Cerebellar nuclear complex (tissue), 1 donor: ENCODE measurements around the gene PTTG2.
"Not testable (repeated sequence)": the region's sequence is repeated elsewhere in the genome, so short reads cannot be mapped to it uniquely, and the experiment has no call there.

Experiments
- DNase-seq, 2 experiments: peaks; one replicate each; lab custom pipeline; 2025; lab: John Stamatoyannopoulos, UW

PTTG2 gene

DNA sequence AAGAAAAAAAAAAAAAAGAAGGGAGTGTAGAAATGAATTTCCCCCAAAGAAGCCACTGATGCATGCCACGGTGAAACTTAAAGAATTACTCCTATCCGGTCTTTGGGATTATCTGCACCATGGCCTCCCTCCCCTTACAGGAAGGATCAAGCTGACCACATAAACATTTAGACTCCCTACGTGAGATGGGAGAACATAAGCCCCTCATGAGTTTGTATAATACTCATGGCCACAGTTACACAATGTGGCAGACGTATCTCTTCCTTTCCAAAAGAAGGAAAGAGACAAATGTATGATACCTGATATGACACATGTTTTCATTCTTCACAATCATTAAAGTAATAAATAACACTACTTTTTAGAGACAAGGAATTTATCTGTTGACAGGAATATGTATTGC is 3.3 kb upstream of the PTTG2 start:
- no peak for DNase-seq

DNA sequence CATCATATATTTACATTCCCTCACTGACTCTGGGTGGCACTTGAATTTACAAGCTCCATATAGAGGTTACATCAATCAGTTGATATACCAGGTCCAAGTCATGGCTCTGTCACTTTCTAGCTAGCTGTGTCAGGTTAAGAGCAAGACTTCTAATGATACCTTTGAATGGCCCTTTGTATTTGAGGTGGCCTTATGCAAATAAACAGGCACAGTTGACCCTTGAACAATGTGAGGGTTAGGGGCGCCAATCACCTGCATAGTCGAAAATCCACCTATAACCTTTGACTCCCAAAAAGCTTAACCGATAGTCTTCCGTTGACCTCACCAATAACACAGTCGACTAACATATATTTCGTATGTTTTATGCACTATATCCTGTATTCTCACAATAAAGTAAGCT is 1.3 kb upstream of the PTTG2 start:
- DNase-seq = no peak

DNA sequence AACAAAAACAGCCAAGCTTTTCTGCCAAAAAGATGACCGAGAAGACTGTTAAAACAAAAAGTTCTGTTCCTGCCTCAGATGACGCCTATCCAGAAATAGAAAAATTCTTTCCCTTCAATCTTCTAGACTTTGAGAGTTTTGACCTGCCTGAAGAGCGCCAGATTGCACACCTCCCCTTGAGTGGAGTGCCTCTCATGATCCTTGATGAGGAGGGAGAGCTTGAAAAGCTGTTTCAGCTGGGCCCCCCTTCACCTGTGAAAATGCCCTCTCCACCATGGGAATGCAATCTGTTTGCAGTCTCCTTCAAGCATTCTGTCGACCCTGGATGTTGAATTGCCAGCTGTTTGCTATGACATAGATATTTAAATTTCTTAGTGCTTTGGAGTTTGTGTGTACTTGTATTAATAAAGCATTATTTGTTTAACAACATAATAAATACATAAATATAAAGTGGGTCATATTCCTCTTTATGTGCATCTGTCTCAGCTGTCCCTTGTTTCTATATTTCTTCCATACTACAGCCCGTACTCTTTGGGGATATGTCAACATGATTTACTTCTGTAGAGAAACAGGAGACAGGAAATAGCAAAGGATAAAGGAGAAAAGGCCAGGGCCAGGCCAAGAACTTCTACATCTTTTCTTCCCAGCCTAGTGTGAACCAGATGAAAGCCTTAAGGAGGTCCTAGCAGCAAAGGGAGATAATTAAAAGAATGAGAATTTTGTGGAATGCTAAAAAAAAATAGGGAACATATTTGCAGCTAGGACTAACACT is 667 bp downstream of the PTTG2 start:
- no peak for DNase-seq

DNA sequence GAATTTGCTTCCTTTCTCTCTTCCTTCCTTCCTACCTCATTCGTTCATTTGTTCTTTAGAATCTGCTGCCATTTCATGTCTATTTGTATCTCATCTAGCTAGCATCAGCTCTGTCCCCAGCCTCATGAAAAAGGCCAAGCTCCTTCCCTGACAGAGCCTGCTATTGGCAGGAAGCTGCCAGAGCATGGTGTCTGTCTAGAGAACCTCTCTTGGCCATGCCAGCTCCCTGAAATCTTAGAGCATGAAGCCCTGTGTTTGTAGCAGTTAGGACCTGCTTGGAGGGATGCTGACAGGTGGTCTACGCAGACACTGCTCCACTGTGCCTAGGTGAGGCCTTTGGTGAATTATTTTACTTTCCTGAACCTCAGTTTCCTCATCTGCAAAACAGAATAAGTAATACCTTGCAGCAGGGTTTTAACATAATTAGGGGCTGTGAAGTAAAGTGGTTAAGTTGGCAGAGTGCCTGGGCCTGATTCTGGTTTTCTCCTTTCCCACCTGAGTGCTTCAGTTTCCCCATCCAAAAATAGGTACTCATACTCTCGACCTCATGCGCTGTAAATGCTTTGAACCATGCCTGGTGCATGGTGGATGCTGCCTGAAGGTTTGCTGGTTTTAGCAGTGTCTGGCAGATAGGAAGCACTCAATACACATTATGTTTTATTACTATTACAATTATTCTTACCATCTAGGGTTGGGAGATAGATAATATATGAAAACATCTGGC is 4.7 kb downstream of the PTTG2 start:
- DNase-seq = no peak

DNA sequence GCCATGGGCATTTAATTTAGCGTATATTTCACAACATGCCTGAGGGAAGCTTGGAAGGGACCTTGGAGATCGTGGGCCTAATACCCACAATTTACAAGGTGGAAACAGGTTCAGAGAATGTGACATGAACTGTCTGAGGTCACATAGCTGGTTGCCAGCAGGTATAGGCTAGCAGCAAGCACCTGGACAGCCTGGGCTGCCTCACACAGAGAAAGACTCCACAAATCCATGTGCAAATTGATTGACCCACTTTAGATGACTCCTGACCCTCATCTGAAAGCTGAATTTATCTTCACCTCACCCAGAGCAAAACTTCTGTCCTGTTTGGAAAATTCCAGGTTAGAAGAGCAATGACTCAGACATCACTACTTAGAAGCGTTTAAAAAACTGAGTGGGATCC is 5.8 kb downstream of the PTTG2 start:
- no peak for DNase-seq

DNA sequence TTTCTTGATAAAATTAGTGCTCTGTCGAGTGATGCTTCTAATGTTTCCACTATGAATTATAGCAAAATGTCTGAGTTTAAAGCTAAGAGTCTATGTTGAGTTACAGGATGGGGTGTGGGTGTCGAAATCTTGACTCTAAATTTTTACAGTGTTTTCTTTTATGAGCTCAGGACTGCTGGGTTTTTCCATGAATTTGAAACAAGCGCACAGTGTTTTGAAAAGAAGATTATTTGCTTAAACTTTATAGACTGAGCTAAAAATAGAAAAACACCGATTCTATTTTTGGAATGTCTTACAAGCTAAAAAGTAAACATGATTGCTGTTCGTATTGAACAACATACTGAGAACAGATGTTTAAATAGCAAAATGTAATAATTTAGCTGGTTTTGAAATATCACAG is 7.5 kb downstream of the PTTG2 start:
- no peak for DNase-seq

DNA sequence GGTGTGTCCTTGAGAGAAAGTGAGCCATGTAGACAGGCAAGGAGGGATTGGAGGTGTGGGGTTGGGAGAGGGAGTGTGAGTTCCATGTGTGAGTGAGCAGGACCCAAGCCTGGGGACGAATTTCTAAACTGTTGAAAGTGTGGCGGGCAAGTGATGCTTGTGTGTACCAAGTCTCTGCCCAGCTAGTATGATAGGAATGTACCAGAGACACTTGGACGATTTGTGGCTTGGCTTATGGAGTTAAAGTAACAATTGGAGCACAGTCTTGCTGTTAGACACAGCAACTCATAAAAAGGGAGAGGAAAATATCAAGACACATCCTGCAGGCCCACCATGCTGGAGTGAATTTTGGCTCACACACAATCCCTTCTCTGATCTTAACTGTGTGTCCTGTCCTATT is 8.5 kb downstream of the PTTG2 start:
- no peak for DNase-seq

DNA sequence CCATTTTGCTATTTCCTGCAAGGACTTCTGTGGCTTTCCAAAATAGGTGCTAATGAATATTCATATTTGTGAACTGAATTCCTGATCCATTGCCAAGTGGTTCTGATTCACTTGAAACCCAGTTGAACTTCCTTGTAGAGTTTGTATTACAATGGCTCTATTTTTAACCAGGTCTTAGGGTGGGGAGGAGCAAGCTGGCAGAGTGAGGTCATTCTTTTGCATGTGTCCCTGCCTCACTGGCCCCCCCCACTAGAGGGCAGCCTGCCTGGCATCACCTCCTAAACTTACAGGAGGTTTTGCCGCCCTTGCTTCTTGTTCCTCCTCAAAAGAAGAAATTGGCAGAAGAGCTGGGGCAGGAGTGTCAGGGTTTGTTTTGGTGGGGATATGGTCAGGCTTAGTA is 10.5 kb downstream of the PTTG2 start:
- no peak for DNase-seq

DNA sequence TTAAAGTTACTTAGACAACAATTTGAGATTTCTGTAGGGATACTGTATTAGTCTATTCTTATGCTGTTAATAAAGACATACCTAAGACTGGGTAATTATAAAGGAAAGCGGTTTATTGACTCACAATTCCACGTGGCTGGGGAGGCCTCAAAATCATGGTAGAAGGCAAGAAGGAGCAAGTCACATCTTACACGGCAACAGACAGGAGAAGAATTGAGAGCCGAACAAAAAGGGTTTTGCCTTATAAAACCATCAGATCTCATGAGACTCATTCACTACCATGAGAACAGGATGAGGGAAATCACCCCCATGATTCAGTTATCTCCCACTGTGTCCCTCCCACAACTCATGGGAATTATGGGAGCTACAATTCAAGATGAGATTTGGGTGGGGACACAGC is 11.0 kb downstream of the PTTG2 start:
- DNase-seq = no peak

DNA sequence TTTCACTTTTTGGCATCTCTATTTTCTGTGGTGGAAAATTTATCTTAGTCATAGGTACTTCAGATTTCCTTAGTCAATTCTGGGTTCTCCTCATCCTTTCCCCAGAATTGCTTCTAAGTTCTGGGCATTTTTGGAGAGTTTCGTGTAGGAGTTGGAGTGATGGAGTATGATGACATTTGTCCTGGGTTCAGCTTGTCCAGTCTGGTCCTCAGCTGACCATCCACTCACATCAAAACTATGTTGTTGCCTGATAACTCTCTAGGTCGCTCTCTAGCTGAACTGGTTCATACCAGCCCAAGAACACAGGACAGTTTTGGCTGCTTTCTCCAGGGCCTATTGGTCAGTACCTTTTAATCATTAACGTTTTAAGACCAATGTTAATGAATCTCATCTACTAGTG is 13.2 kb downstream of the PTTG2 start:
- no peak for DNase-seq

DNA sequence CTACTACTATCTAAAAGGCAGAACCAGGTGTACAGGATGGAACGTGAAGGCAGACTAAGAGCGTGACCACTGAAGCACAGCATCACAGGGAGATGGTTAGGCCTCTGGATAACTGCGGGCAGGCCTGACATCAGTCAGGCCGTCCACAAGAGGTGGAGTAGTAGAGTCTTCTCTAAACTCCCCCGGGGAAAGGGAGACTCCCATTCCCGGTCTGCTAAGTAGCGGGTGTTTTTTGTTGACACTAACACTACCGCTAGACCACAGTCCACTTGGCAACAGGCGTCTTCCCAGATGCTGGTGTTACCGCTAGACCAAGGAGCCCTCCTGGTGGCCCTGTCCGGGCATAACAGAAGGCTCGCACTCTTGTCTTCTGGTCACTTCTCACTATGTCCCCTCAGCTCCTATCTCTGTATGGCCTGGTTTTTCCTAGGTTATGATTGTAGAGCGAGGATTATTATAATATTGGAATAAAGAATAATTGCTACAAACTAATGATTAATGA is 15.2 kb downstream of the PTTG2 start:
- not testable (repeated sequence) for DNase-seq

DNA sequence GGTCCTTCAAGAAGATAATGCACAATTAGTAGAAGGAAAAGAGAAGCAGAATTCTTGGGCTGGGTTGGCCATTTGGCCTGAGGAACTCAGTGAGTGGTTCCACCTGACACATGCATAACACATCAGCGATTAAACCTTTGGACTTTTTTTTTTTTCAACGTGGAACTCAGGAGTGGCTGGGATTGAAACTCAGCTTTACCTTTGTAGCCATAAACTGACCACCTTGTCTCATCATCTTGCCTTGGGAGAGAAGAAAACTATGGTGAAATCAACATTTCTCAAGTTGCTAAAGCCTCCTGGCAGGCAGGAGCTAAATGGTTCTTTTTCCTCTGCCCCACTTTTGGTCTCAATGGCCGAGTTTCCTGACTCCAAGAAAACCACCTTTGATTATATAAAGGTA is 16.3 kb downstream of the PTTG2 start:
- no peak for DNase-seq

DNA sequence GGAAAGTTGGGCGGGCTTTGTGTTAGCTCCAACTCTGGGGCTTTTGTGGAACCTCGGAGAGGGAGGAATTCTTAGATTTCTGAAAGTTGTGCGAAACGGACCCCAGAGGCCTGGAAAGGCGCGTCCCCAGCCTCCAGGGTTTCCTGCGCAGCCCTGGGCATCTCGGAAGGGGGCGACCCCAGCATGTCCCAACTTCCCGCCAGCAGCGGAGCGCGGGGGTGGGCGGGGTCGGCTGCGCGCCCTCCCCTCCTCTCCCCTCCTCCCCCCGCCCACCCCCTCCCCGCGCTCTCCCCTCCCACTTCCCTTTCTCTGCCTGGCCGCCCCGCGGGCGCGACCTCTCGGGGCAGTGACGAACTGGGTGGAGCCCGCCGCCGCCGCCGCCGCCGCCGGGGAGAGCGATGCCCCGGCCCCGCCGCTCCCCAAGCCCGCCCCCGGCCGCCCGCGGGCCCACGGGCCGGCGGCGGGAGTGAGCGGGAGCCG is 16.8 kb downstream of the PTTG2 start:
- no peak for DNase-seq

DNA sequence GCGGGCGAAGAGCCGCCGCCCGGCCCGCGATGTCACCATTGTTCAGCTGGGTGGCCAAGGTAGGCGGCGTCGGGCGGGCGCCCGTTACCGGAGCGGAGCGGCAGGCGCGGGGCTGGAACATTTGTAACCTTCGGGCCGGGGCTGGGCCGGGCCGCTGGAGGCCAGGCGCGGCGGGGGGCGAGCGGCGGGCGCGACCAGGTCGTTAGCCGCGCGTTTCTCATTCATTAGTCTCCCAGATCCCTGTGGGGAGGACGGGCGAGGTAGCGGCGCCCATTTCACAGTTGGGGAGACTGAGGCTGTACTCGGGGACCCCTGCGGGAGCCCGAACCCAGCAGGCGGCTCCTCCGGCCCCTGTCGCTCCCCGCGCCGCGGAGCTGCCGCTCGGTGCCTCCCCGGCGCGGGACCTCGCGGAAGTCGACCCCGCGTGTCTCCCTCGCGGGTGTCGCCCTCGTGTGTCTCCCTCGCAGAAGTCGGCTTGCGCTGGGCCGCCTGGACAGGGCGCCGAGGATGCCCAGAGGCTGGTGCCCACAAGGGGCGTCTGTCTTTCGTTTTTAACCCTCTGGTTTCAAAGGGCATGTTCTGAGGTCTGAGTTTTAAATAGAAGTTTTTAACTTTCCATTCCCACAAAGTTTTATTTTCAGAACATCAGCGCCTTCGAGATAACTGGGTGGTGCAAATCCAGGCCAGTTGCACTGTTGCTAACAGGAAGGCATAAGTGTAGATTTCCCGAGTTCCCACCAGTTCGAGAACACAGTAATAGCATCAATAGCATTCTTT is 17.5 kb downstream of the PTTG2 start:
- no peak for DNase-seq

DNA sequence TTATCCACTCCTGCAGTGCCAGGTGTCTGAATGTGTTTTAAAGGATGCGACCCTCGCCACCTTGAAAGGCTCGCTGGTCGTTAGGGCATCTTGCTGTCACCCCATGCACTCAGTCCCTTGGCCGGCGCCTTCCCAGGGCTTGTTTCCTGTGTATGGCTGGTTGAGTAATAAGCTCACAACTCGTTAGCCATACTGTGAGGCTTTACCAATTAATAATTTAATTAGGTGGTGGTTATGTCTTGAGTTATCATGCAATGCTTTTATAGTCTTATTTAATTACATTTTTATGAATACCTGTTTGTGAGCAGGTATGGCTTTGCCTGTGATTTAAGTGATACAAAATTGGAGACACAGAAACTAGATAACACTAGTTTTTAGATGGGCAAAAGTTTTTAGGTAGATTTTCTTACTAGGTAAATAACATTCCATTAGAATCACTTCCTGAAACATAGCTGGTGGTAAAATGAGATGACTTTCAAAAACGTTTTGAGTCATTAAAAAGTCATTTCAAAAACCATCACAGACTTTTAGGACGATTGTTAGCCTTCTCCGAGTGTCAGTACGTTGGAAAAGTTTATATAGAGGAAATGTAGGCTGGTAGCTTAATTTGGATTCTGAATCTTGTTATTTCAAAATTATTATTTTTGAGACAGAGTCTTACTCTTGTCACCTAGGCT is 18.2 kb downstream of the PTTG2 start:
- DNase-seq = no peak

DNA sequence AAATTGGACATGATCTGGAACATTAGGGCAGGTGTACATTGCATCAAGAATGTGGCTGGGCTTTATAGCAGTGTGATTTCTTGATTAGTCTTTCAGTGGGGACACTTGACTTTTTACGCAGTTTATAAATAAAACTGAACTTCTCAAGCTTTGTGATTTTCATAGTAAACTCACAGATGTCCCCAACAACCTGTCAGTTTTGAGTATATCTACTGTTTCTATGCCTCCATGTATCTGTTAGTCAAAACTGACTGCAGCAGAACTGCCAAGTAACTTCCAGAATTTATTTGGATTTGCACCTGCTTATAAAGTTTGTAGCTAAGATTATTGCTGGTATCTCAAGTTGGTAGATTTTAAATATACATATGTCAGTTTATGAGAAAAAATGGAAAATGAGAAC is 20.0 kb downstream of the PTTG2 start:
- DNase-seq = no peak

DNA sequence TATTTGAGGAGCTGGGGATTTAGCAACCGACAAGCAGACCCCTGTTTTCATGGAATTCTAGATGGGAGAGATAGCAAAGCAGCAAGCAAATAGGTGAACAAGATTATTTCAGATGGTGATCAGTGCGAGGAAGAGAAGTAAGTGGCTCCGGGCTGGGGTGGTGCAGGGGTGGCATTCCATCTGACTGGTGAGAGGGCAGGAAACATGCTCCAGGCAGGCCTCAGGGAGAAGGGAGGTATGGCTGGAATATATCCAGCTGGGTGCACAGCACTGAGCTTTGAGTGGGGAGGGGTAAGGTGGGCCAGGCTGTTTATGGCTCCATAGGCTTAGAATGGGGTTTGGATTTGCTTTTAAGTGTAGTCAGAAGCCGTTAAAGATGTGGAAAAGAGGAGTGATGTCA is 21.2 kb downstream of the PTTG2 start:
- DNase-seq = no peak

DNA sequence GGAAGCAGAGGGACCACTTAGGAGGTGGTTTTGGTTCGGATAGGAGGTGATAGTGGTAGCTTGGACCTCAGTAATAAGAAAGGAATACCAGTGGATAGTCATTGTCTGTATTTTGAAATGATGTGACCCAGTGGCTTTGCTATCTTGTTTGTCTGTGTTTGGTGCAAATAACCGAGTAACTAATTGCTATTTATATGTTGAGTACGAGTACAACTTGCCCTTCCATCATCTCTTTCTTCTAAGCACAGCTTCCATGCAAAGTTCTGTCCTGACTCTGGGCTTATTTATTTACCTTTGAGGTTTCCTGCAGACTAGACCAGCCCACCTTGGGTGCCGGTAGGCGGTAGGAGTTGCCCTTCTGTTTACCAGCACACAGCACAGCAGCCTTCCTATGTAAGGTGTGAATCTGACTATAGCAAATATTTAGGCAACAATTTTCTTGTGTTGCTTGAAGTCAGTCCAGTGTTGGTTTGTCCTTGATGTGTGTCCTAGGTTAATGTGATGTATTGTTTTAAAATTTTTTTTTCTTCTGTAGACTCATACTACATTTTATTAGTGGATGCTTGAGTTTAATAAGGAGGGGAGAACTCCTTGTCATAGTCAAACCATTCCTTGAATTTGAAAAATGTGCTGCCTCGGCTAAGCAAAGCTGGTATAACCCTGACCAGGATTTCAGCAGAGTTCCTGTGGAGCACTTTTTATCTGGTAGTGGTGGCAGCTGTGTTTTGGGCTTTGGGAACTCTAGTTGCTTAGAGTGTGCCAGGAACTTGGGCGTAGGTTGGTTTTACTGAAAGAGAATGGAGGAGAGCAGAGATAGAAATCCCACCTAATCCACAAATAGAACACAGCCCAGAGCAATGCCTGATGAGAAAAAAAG is 21.9 kb downstream of the PTTG2 start:
- no peak for DNase-seq

DNA sequence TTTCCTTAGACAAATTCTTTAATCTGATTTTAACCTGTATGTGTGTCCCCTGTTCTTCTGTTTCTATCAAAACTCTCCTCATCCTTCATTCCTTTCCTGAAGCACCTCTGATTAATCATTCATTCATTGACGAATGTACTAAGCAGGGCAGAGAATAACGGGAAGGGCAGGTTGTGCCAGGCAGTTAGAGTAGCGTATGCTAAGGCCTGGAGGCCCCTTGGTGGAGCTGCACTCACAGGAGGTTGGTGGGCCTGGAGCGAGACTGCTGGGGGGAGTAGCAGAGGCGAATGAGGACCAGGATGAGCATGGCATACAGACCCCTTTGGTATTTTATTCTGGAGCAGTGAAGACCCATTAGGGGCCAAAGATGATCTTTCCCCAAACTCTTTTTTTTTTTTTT is 22.5 kb downstream of the PTTG2 start:
- DNase-seq = no peak

DNA sequence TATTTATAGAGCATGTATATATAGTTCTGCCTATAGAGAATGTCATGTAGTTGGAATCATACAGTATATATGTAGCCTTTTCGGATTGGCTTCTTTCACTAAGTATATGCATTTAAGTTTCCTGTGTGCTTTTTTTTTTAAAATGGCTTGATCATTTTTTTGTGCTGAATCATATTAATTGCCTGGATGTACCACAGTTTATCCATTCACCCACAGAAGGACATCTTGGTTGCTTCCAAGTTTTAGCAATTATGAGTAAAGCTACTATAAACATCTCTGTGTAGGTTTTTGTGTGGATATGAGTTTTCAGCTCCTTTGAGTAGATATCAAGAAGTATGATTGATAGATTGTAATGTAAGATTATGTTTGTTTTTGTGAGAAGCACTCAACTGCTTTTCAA is 23.8 kb downstream of the PTTG2 start:
- DNase-seq = no peak

DNA sequence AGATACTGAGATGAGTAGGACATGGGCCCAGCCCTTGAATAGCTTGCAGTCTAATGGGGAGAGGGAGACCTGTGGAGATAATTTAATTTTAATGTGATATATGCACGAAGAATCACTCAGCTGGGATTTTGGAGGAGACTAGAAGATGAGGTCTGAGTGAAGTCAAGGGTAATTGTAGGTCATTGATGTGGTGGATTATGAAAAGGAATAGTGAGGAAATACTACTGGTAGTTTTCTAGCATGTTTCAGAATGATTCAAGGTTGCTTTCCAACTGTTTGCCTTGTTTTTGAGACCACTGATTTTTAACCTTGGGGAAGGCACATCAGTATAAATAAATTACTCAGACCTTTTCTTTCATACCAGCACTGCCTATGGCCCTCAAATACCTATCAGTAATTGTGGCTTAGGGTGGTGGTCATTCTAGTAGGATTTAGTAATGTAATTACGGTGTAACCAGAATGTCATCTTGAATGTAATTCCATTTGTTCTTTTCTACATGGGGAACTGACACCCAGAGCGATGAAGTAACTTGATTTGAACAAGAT is 25.6 kb downstream of the PTTG2 start:
- no peak for DNase-seq
